GM18519 (cell line): ENCODE measurements around the gene UPP1.
"Not testable (repeated sequence)": the region's sequence is repeated elsewhere in the genome, so short reads cannot be mapped to it uniquely, and the experiment has no call there.

Source experiments
- ATAC-seq: cut with Tn5 transposase; IDR thresholded peaks from one replicate; pipeline ENCODE4 v1.9.1; 2021; ENCODE audit warnings: mild to moderate bottlenecking, moderate library complexity; ENCODE audit not compliant: unreplicated experiment, low FRiP score

UPP1 gene

DNA sequence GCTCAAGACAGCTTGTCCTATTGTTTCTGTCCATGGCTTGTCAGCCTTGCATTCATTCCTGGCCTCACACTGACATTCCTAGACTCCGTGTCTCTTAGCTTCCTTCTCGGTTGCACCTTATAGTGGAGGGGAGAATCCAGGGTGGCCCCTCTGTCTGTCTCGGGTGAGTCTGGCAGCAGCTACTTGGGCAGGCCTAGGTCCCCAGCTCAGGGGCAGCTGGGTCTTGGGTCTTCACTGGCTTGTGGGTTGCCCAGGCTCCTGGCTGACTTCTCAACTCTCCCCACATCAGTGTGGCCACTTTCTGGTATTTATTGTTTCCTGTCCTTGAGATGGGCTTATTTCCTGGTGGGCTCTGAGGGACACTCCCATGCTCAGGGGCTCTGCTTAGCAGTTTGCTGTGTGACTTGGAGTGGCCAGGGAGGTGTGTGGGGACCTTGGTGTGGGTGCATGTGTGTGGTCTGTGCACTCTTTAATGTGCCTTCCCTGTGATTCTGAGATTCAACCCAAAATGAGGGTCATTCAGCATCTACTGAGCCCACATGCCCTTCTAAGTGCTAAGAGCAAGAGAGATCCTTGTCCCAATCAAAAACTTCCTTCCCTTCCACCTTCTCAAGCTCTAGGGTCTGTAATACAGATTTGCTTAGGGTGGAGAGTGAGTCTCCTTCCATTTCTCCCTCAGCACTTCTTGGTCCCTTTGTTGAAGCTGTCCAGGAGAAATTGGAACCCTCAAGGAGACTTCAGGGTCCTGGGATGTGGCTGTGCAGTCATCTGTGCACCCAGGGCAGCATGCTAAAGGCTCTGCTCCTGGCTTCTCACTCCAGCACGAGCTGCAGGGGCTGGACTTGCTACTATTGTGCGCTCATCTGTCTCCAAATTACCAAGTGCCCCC lies 20.1 kb downstream of the UPP1 start:
- no peak for ATAC-seq

GRCh38 chr7:48109848-48110663 lies 21.0 kb downstream of the UPP1 start:
- peak; percentile 92 for ATAC-seq

DNA sequence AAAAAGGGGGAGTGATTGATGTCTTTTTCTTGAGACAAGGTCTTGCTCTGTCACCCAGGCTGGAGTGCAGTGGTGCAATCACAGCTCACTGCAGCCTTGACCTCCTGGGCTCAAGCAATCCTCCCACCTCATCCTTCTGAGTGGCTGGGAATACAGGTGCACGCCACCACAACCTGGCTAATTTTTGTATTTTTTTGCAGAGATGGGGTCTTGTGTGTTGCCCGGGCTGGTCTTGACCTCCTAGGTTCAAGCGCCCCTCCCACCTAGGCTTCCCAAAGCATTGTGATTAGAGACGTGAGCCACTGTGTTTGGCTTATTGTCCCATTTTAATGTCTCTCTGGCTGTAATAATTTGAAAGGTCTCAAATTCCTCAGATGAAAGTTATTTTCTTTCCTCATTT lies 21.8 kb downstream of the UPP1 start:
- no peak for ATAC-seq

- ATAC-seq: no peak
These were observed 22.5 kb downstream of the UPP1 start for GRCh38 chr7:48111596-48111995.

DNA sequence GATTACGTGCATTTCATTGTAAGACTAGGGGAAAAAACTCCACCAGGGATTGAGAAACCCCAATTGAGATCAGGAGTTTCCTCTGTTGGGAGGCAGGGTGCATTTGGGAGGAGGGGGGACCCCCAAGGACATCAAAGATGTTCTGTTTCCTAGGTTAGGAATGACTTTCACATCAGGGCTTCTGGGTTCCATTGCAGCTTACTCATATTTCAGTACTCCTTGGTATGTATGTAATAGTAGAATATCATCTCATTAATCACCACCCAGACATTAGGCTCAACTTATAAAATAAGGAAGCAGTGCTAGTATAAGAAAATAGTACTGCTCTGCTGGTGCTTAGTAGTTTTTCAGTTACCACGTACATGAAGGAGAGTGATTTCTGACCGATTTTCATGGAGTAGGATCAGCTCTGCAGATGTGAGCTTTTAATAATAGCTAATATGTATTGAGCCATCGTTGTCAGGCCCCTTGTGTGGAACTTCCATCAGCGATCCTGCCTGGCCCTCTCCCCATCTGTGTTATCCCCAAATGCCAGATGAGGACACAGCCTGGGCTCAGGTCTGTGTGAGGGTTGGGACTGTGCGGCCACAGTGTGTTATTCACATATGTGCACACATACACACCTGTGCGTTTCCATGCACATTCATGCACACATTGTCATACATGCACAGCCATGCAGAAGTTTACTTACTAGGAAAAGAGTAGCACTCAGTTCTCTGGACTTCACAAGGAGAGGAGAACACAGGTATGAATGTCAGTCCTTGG lies 23.5 kb downstream of the UPP1 start:
- ATAC-seq: no peak

- ATAC-seq: no peak
These were observed 24.2 kb downstream of the UPP1 start for GRCh38 chr7:48113275-48113674.

- no peak for ATAC-seq
These were observed 25.1 kb downstream of the UPP1 start for GRCh38 chr7:48114115-48114514.

DNA sequence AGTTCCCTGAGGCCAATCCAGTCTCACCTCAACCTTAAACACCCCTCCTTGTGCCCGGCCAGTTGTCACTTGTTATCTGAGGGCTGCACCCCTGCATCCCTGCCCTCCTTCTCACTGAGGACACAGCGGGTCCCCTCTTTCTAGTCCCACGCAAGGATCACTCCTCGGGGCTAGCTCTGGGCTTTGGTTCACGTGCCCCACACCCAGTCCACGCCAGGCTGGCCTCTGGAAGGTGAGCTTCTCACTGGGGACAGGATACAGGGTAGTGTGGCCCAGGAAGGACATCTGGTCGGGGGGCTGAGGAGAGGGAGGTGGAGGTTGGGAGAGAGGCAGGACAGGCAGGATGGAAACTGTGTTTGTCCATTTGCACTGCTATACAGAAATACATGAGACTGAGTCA lies 25.5 kb downstream of the UPP1 start:
- no peak for ATAC-seq

DNA sequence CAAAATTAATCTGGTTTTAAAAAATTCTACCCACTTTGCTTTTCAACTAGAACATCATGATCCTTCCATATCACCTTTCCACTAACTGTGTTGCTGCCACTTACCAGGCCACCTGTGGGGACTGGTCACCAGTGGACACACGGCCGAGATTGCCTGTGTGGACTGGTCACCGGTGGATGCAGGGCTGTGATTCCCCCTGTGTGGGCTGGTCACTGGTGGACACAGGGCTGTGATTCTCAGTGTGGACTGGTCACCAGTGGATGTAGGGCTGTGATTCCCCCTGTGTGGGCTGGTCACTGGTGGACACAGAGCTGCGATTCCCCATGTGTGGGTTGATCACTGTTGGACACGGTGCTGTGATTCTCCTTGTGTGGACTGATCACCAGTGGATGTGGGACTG lies 27.0 kb downstream of the UPP1 start:
- ATAC-seq: no peak

DNA sequence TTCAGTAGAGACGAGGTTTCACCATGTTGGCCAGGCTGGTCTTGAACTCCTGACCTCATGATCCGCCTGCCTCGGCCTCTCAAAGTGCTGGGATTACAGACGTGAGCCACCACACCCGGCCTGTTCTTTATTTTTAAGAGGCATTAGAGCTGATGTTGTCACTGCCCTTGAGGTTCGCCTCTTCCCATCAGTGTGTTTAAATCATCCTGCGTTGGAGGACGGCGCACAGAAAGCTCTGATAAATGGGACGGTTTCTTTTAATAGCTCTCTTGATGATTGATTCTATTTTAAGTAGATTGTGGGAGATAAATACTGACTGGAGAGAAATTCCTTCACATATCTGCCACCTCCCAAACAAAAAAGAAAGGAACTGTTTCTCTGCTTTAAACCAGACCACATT lies 29.0 kb downstream of the UPP1 start:
- no peak for ATAC-seq

- not testable (repeated sequence) for ATAC-seq
These were observed 31.5 kb downstream of the UPP1 start for GRCh38 chr7:48120536-48120935.

- ATAC-seq: no peak
These were observed 37.0 kb downstream of the UPP1 start for GRCh38 chr7:48126037-48126436.

DNA sequence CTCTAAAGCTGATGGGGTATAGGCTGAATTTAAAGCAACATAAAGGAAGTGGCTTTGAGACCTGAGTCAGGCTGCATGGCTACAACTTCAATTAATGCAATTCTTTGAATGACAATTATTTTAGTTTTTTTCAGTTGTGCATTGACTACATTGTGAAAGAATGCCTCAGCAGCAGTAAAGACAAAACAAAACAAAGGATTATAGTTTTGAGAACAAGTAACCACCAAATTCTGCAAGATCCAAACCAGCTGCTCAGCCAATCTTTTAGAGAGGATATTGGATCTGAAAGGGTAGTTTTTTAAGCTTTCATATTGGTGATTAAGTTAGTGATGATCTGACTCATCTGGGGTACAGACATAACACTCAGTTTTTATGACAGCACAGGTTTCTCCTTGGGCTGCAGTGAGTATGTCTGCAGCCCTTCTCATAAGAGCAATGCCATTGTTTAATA lies 41.6 kb downstream of the UPP1 start:
- ATAC-seq: peak; percentile 72

- ATAC-seq: no peak
These were observed 43.7 kb downstream of the UPP1 start for GRCh38 chr7:48132792-48133191.

DNA sequence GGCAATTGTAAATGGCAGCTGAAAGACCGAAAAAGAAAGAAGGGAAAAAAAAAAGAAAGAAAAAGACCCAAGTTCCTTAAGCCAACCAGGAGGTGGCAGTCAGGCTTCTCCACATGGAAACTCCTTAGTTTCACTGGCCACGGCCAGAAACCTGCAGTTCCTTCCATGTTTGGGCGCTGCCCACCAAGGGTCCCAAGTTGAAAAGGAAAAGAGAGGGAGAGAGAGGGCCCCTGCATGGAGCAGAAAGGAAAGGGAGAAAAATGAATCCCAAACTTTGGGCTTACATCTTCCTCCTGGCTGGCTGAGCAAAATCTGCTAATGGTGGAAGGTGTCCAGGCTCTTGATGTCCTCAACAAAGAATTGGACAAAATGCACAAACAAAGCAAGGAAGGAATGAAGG lies 50.4 kb downstream of the UPP1 start:
- ATAC-seq: no peak

DNA sequence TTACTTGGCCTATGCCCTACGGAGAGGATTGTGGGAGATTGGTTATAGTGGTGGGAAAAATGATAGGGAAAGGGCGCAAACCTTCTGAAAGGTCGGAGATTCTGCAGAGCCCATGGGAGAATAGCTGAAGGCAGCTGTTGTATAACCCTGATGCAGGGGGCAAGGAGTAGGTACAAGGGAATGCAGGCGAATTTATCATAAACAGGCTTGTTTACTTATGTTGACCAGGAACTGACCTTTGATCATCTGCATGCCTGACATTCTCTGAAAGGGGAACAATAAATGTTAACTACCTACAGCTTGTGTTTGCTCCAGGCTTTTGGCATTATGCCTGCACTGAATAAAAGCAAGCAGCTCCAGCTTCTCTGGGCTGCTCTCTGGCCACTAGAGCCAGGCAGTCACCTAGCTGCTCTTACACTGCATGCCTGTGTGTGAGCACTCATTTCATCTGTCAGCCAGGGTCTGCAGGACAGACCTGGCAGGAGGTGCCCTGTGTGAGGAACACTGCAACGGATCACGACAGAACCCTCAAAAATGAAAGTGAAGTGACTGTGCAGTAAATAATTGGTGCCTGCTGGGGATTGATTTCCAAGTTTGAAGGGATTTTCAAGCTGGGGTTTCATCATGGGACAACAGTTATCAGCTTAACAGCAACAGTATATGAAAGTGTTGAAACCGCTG lies 51.1 kb downstream of the UPP1 start:
- no peak for ATAC-seq

- ATAC-seq: no peak
These were observed 52.5 kb downstream of the UPP1 start for GRCh38 chr7:48141521-48141920.

- no peak for ATAC-seq
These were observed 55.3 kb downstream of the UPP1 start for GRCh38 chr7:48144291-48144768.

DNA sequence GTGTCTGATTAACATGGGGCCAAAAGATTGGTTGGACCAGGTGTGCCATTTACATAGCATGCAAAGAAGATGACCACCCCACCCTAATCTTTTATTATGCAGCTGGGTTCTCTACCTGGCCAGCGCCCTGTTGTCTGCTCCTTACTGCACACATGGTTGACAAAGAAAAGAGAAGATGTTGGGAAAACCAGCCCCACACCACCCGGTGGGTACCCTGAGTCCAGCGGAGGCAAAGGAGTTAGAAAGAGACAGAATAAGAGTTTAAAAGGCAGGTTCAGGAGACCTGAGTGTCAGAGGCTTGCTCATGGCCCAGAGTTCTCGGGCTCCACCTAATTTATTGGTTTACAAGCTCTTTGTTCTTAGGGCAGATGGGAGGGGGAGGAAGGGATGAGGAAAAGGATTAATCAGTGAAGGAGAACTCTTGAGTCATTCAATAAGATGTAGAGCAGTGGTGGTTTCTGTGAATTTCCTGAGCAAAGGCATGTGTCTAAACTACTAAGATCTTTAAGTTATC lies 58.1 kb downstream of the UPP1 start:
- ATAC-seq: no peak

GRCh38 chr7:48147690-48148089 lies 58.6 kb downstream of the UPP1 start:
- ATAC-seq: not testable (repeated sequence)
